ENCODE results near the gene CSK. TPM values are rescaled to one million over a fixed set of nuclear protein-coding genes. Genes with fewer than 3 reads are reported as not detected.

CSK gene
- total RNA-seq, 2 donors from 2014 or later: 11.2 to 15.2 TPM

DNA sequence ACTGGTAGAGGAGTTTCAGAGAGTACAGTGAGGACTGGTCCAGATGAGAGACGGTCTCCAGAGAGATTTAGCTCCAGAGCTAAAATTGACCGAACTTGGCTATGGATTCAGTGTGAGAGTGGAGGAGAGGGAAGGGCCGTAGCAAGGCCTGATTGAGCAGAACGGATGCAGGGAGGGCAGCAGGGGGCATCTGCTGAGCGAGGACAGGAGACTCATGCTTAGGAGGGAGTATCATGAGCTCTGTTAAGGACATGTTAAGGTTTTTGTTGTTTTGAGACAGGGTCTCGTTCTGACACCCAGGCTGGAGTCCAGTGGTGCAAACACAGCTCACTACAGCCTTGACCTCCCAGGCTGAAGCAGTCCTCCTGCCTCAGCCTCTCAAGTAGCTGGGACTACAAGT lies 23.1 kb downstream of the CSK start:
- Histone ChIP-seq H3K27me3 (no peaks in the 10 kb centered on the region), H3K9me3 (no peaks in the 10 kb centered on the region), H3K27ac (no peak overlapping the region), H3K4me1 (peaks cover 4% of the 10 kb centered on the region), H3K4me3 (no peak overlapping the region), H3K36me3 (replicated peaks in 1 of 2; ENCODE audit: insufficient read depth in 1 of 2, low read depth in 2 of 2) (peaks cover 0 to 5% of the 10 kb centered on the region in 2 donors)
- ATAC-seq (no peak), DNase-seq (no peak)
- TF ChIP-seq, protein P1, sequence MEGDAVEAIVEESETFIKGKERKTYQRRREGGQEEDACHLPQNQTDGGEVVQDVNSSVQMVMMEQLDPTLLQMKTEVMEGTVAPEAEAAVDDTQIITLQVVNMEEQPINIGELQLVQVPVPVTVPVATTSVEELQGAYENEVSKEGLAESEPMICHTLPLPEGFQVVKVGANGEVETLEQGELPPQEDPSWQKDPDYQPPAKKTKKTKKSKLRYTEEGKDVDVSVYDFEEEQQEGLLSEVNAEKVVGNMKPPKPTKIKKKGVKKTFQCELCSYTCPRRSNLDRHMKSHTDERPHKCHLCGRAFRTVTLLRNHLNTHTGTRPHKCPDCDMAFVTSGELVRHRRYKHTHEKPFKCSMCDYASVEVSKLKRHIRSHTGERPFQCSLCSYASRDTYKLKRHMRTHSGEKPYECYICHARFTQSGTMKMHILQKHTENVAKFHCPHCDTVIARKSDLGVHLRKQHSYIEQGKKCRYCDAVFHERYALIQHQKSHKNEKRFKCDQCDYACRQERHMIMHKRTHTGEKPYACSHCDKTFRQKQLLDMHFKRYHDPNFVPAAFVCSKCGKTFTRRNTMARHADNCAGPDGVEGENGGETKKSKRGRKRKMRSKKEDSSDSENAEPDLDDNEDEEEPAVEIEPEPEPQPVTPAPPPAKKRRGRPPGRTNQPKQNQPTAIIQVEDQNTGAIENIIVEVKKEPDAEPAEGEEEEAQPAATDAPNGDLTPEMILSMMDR (IDR thresholded peaks at IDR 0.05): no peak
- no peak for TF ChIP-seq POLR2A (IDR thresholded peaks at IDR 0.05)
- intact Hi-C loops (cut with DNase I): no loop called here
- WGBS, 2 donors: 84 to 87% methylated on average over 6 of the region's 6 CpGs

DNA sequence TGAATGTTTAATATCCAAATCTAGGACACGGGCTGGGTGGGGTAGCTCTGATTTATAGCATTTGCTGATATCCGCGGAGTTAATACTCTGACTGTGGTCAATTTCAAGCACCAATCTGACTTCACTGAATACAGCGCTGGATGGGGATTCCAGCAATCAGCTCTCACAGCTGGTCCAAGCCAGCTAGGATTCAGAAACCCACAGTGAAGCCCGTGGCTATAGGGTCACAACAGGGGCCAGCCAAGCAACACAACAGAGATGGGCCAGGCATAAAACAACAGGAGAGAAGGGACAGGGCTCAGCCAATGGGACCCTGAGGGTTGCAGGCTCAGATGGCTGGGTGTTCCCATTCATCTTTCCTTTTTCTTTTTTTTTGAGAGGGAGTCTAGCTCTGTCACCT lies 25.4 kb downstream of the CSK start:
- DNase-seq (no peak), ATAC-seq (no peak)
- Histone ChIP-seq H3K27ac (no peak overlapping the region), H3K4me1 (no peaks in the 10 kb centered on the region), H3K4me3 (no peak overlapping the region), H3K27me3 (no peaks in the 10 kb centered on the region), H3K36me3 (replicated peaks in 1 of 2; ENCODE audit: insufficient read depth in 1 of 2, low read depth in 2 of 2) (no peaks in the 10 kb centered on the region), H3K9me3 (no peaks in the 10 kb centered on the region)
- intact Hi-C loops (cut with DNase I): no loop called here
- WGBS, 2 donors: 55 to 69% methylated on average over 5 of the region's 5 CpGs
- TF ChIP-seq POLR2A (IDR thresholded peaks at IDR 0.05): no peak
- TF ChIP-seq, protein P1 (IDR thresholded peaks at IDR 0.05): no peak

DNA sequence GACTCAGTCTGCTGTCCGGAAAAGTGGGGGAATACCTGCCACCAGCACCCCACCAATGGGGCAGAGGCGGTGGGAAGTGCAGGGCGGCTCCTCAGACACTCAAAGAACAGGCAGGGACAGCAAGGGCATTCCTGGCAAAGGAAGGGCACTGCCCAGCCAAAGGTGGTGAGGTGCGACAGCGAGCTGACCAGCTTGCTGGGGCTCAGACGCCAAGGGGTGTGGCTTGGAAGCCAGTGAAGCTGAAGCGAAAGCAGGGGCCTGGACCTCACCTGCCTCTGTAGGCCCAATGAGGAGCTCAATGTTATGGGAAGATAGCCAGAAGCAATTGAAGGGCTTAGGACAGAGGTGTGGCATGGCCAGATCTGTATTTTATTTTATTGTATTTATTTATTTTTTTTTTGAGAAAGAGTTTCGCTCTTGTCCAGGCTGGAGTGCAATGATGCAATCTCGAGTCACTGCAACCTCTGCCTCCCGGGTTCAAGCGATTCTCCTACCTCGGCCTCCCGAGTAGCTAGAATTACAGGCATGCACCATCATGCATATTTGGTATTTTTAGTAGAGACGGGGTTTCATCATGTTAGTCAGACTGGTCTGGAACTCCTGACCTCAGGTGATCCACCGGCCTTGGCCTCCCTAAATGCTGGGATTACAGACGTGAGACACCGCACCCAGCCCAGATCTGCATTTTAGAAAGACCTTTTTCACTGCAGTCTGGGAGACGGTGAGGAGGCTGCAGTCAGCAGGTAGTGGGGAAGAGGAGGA lies 26.4 kb downstream of the CSK start:
- intact Hi-C loops (cut with DNase I): no loop called here
- TF ChIP-seq, protein P1 (IDR thresholded peaks at IDR 0.05): no peak
- no peak for TF ChIP-seq POLR2A (IDR thresholded peaks at IDR 0.05)
- Histone ChIP-seq H3K27me3 (no peaks in the 10 kb centered on the region), H3K4me3 (no peak overlapping the region), H3K4me1 (no peaks in the 10 kb centered on the region), H3K27ac (no peak overlapping the region), H3K9me3 (no peaks in the 10 kb centered on the region), H3K36me3 (replicated peaks in 1 of 2; ENCODE audit: insufficient read depth in 1 of 2, low read depth in 2 of 2) (no peaks in the 10 kb centered on the region)
- no peak for ATAC-seq
- no peak for DNase-seq
- 67 to 74% methylated on average over 18 of the region's 18 CpGs for whole genome bisulfite sequencing, 2 donors

DNA sequence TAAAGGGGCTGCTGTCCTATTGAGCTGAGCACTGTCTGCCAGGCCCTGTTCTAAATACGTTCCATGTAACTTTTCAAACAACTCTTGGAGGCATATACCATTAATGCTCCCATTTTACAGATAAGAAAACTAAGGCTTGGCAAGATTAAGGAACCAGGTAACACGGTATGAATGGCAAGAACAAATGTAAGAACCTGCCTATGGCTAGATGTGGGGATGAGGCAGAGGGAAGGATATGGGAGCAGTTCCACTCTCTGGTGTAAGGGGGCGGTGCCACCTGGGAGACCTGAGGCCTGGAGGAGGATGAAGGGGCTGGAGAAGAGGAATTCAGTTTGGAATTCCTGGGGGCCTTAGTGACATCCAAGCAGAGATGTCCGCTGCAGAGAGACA lies 27.0 kb downstream of the CSK start:
- ATAC-seq (no peak), DNase-seq (no peak)
- TF ChIP-seq, protein P1 (IDR thresholded peaks at IDR 0.05): no peak
- TF ChIP-seq POLR2A (IDR thresholded peaks at IDR 0.05): no peak
- Histone ChIP-seq H3K4me1 (no peaks in the 10 kb centered on the region), H3K36me3 (replicated peaks in 1 of 2; ENCODE audit: insufficient read depth in 1 of 2, low read depth in 2 of 2) (no peaks in the 10 kb centered on the region), H3K27ac (no peak overlapping the region), H3K4me3 (no peak overlapping the region), H3K27me3 (no peaks in the 10 kb centered on the region), H3K9me3 (no peaks in the 10 kb centered on the region)
- 70 to 73% methylated on average over 4 of the region's 4 CpGs for WGBS, 2 donors
- intact Hi-C loops (cut with DNase I): no loop called here

DNA sequence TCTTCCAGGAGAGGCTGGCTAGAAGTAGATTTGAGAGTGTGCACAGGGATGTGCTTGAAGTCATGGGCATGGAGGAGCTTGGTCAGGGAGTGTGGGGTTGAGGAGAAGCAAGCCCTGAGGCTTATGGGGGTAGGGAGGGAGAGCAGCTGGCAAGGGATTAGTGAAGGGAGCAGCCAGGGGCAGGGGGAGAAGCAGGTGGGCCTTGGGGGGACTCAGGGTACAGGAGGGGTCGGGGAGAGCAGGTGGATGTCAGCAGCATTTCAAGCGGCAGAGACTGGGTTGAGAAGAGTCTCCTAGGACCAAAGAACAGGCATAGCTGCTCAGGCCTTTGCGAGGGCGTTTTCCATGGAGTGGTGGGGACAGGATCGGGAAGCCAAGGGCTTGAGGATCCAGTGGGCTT lies 27.4 kb downstream of the CSK start:
- DNase-seq: no peak
- TF ChIP-seq, protein P1 (IDR thresholded peaks at IDR 0.05): no peak
- no peak for TF ChIP-seq POLR2A (IDR thresholded peaks at IDR 0.05)
- intact Hi-C loops (cut with DNase I): no loop called here
- Histone ChIP-seq H3K4me3 (no peak overlapping the region), H3K4me1 (no peaks in the 10 kb centered on the region), H3K27me3 (no peaks in the 10 kb centered on the region), H3K27ac (no peak overlapping the region), H3K36me3 (replicated peaks in 1 of 2; ENCODE audit: insufficient read depth in 1 of 2, low read depth in 2 of 2) (no peaks in the 10 kb centered on the region), H3K9me3 (no peaks in the 10 kb centered on the region)
- WGBS, 2 donors: 70 to 85% methylated on average over 5 of the region's 5 CpGs
- ATAC-seq: no peak
